ENCODE measurements around the gene TBC1D14.

DNA sequence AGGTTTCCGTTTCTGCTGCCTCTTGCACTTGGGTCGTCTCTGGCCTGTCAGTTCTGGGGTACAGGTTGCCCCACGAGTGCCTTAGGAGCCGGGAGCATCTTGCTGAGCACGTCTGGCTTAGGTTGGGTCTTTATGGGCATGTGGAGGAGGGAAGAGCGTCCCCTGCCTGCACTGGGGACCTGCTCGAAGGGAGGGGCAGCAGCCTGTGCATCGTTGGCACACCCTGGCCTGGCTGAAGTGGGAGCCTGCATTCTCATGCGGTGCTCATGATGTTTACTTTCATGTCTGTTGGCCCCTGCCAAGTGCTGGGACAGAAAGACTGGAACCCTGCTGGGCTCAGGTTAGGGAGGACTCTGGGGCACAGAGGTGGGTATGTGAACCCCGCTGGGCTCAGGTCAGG lies 109.7 kb downstream of the TBC1D14 start:
- no peak for TF ChIP-seq POLR2A (IDR thresholded peaks at IDR 0.05; ENCODE audit: low read depth, low read length)
- TF ChIP-seq TAF1 (IDR thresholded peaks at IDR 0.05; ENCODE audit: low read depth, low read length): no peak
- no peak for TF ChIP-seq POLR2AphosphoS5 (IDR thresholded peaks at IDR 0.05; ENCODE audit: low read depth, low read length)
- no peak for TF ChIP-seq SPI1 (IDR thresholded peaks at IDR 0.05; ENCODE audit: low read depth, low read length)
- no peak for TF ChIP-seq PAX5 (IDR thresholded peaks at IDR 0.05; ENCODE audit: insufficient read depth, low read length, severe bottlenecking)
- TF ChIP-seq POU2F2 (IDR thresholded peaks at IDR 0.05; ENCODE audit: low read depth, low read length): no peak

Measured in GM12891 (cell line).